ENCODE measurements around the gene ISG15. TPM values are rescaled to one million over a fixed set of nuclear protein-coding genes. Genes with fewer than 3 reads are reported as not detected.

The ISG15 gene
- total and polyA plus RNA-seq, 9 of the 15 experiments (the other 6 are each of a cell fraction or from before 2014, with no cell fraction given), result 0.40 to 58.3 (median 12.2) TPM

DNA sequence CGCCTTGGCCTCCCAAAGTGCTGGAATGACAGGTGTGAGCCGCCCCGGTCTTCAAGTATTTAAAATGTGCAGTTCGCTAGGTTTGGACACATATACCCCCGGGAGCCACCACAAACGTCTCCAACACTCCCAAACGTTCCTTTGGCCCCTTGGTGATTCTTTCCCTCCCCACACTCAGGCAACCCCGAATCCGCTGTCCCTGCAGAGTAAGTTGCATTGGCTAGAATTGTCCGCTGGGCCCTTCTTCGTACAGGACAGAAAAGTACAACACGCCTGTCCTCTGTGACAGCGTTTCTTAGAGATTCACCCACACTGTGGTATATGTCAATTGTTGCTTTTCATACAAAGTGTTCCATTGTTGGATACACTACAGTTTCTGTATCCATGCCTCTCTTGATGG, 28.2 kb upstream of the ISG15 start:
- Histone ChIP-seq H3K9me3 (replicated peaks; ENCODE audit: control insufficient read depth, insufficient read depth, low read depth, low read length) (no peaks in the 10 kb centered on the region), H2AFZ (ENCODE audit: low read depth, low read length) (no peak overlapping the region), H3K4me1 (replicated peaks in 1 of 2; ENCODE audit: control insufficient read depth in 2 of 2, insufficient read depth in 2 of 2, low read length in 2 of 2) (peaks cover 0 to 40% of the 10 kb centered on the region in 2 experiments; a peak in 2 of 5 replicates), H3K4me2 (ENCODE audit: insufficient read depth, low read length) (no peak overlapping the region), H3K27ac (ENCODE audit: extremely low read depth, low read depth, low read length) (no peak overlapping the region), H3K27me3 (ENCODE audit: control insufficient read depth in 2 of 2, insufficient read depth in 2 of 2, low read length in 2 of 2) (peaks cover 41 to 46% of the 10 kb centered on the region in 2 experiments; a peak in 4 of 5 replicates), H3K9me1 (ENCODE audit: control insufficient read depth, insufficient read depth, low read length) (no peaks in the 10 kb centered on the region), H3K79me2 (ENCODE audit: control insufficient read depth, insufficient read depth, low read length) (no peaks in the 10 kb centered on the region), H4K20me1 (replicated peaks; ENCODE audit: control insufficient read depth, insufficient read depth, low read length) (peaks cover 7% of the 10 kb centered on the region), H3K36me3 (ENCODE audit: control insufficient read depth, insufficient read depth, low read length) (no peaks in the 10 kb centered on the region), H3K9ac (ENCODE audit: insufficient read depth in 1 of 2, low read depth in 2 of 2, low read length in 2 of 2) (no peak overlapping the region), H3K4me3 (no peak overlapping the region)
- no TSS peak for BruUV-seq (replicated peaks)
- in situ Hi-C loops (cut with MboI) (loop anchor here (10.0 kb wide), 1 partner anchor 80 kb away; no protein-coding TSS in a partner anchor), intact Hi-C loops (cut with micrococcal nuclease) (loop anchor here (10.0 kb wide), 1 partner anchor 310 kb away; no protein-coding TSS in a partner anchor)
- no peak for FAIRE-seq
- ATAC-seq, result no peak
- POLR2A ChIA-PET, result interaction anchor here (1.0 kb wide), 1 partner anchor 12 kb away, joined by 6 read pairs; no protein-coding TSS in a partner anchor
- CTCF ChIA-PET (ENCODE audit: low intra/inter-chr PET ratio), result interaction anchor here (0.6 to 2.9 kb wide), 5 partner anchors 16 to 955 kb away, joined by 3 to 27 read pairs (median 8); no protein-coding TSS in a partner anchor
- 29% methylated on average over 13 of the region's 13 CpGs for WGBS (ENCODE audit: insufficient coverage, low coverage, missing lambda C conversion rate)
- DNase-seq (ENCODE audit: extremely low read depth in 1 of 4, low spot score in 3 of 4), result no peak
- TF ChIP-seq ZNF232 (CRISPR knock-in tag; IDR thresholded peaks at IDR 0.05) (no peak), SRSF7 (optimal IDR thresholded peaks at IDR 0.05; ENCODE audit: low read depth, low read length) (no peak), ZNF76 (CRISPR knock-in tag; IDR thresholded peaks at IDR 0.05; ENCODE audit: borderline replicate concordance) (no peak), POLR2H (tag; IDR thresholded peaks at IDR 0.05; ENCODE audit: low read depth) (no peak), EP300 (IDR thresholded peaks at IDR 0.05; ENCODE audit: low read length) (no peak), CCNT2 (IDR thresholded peaks at IDR 0.05; ENCODE audit: borderline replicate concordance, extremely low read depth, insufficient read length, low read depth, low read length) (no peak), BRCA1 (IDR thresholded peaks at IDR 0.05) (no peak), BRCA1 (CRISPR knock-in tag; IDR thresholded peaks at IDR 0.05) (no peak), NBN (IDR thresholded peaks at IDR 0.05; ENCODE audit: low read depth) (no peak), CBX5 (IDR thresholded peaks at IDR 0.05; ENCODE audit: borderline replicate concordance, low read depth) (no peak), SETDB1 (IDR thresholded peaks at IDR 0.05; ENCODE audit: low read length) (no peak)
- TF ChIP-seq, protein P1, sequence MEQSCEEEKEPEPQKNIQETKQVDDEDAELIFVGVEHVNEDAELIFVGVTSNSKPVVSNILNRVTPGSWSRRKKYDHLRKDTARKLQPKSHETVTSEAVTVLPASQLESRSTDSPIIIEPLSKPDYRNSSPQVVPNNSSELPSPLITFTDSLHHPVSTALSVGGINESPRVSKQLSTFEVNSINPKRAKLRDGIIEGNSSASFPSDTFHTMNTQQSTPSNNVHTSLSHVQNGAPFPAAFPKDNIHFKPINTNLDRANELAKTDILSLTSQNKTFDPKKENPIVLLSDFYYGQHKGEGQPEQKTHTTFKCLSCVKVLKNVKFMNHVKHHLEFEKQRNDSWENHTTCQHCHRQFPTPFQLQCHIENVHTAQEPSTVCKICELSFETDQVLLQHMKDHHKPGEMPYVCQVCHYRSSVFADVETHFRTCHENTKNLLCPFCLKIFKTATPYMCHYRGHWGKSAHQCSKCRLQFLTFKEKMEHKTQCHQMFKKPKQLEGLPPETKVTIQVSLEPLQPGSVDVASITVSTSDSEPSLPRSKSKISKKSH (CRISPR knock-in tag; IDR thresholded peaks at IDR 0.05), result no peak
- TF ChIP-seq, protein P2, sequence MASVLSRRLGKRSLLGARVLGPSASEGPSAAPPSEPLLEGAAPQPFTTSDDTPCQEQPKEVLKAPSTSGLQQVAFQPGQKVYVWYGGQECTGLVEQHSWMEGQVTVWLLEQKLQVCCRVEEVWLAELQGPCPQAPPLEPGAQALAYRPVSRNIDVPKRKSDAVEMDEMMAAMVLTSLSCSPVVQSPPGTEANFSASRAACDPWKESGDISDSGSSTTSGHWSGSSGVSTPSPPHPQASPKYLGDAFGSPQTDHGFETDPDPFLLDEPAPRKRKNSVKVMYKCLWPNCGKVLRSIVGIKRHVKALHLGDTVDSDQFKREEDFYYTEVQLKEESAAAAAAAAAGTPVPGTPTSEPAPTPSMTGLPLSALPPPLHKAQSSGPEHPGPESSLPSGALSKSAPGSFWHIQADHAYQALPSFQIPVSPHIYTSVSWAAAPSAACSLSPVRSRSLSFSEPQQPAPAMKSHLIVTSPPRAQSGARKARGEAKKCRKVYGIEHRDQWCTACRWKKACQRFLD (CRISPR knock-in tag; IDR thresholded peaks at IDR 0.05), result no peak
